GM23338 (cell line): ENCODE measurements around the gene CCDC146. TPM values are rescaled to one million over a fixed set of nuclear protein-coding genes. Genes with fewer than 3 reads are reported as not detected.

Experiments used
- ATAC-seq: fragments of 200-7000 bp; cut with Tn5 transposase; 3 replicates; pipeline ENCODE4 v1.9.1; 2020
- DNase-seq: peaks from one replicate; pipeline ENCODE4 v3.0.0-alpha.2; 2015; ENCODE audit warnings: low spot score
- H2AFZ ChIP-seq: fragments of 200-600 bp; sonication (generic); 2 replicates; pipeline ENCODE4 v1.8.0; 2016; ENCODE audit warnings: antibody characterized with exemption, mild to moderate bottlenecking, moderate library complexity
- H3F3A ChIP-seq: fragments of 200-600 bp; sonication (generic); replicated peaks from 2 replicates; pipeline ENCODE4 v1.8.0; 2017; ENCODE audit warnings: antibody characterized with exemption, mixed run types, low read depth
- H3K27ac ChIP-seq: fragments of 200-600 bp; sonication (generic); 2 replicates; pipeline ENCODE4 v1.6.1; 2016; ENCODE audit warnings: low read depth
- H3K27me3 ChIP-seq: fragments of 200-600 bp; sonication (generic); 2 replicates; pipeline ENCODE4 v1.8.0; 2016; ENCODE audit warnings: mild to moderate bottlenecking, mixed run types, moderate library complexity; ENCODE audit not compliant: insufficient read depth
- H3K36me3 ChIP-seq: fragments of 200-600 bp; sonication (generic); 2 replicates; pipeline ENCODE4 v1.8.0; 2016; ENCODE audit warnings: mild to moderate bottlenecking; ENCODE audit not compliant: insufficient read depth
- H3K4me1 ChIP-seq: fragments of 200-600 bp; sonication (generic); 2 replicates; pipeline ENCODE4 v1.8.0; 2016; ENCODE audit warnings: mild to moderate bottlenecking, moderate library complexity; ENCODE audit not compliant: insufficient read depth
- H3K4me2 ChIP-seq: fragments of 200-600 bp; sonication (generic); 2 replicates; pipeline ENCODE4 v1.7.1; 2017; ENCODE audit warnings: mixed run types
- H3K4me3 ChIP-seq: fragments of 200-600 bp; sonication (generic); 2 replicates; pipeline ENCODE4 v1.6.1; 2016; ENCODE audit warnings: mixed run types
- H3K79me2 ChIP-seq: fragments of 200-600 bp; sonication (generic); replicated peaks from 2 replicates; pipeline ENCODE4 v1.8.0; 2017; ENCODE audit warnings: mild to moderate bottlenecking; ENCODE audit not compliant: insufficient read depth
- H3K9me2 ChIP-seq: fragments of 200-600 bp; sonication (generic); 2 replicates; pipeline ENCODE4 v1.8.0; 2017; ENCODE audit not compliant: insufficient read depth
- H4K20me1 ChIP-seq: fragments of 200-600 bp; sonication (generic); replicated peaks from 2 replicates; pipeline ENCODE4 v1.8.0; 2017; ENCODE audit warnings: mild to moderate bottlenecking; ENCODE audit not compliant: insufficient read depth
- H3K27ac Mint-ChIP-seq: 2 replicates; pipeline ENCODE4 v1.8.0; 2020; ENCODE audit warnings: inconsistent platforms, mild to moderate bottlenecking, moderate library complexity, mixed read lengths
- H3K27me3 Mint-ChIP-seq: 3 replicates; pipeline ENCODE4 v1.8.0; 2022; ENCODE audit warnings: low read depth, mild to moderate bottlenecking, moderate library complexity, mixed read lengths, inconsistent platforms; ENCODE audit not compliant: insufficient read depth, poor library complexity
- H3K36me3 Mint-ChIP-seq: 3 replicates; pipeline ENCODE4 v1.8.0; 2021; ENCODE audit warnings: low read depth, mild to moderate bottlenecking, inconsistent platforms, moderate library complexity, mixed read lengths
- H3K4me1 Mint-ChIP-seq: 3 replicates; pipeline ENCODE4 v1.8.0; 2020; ENCODE audit warnings: mild to moderate bottlenecking, inconsistent platforms, mixed read lengths
- H3K4me3 Mint-ChIP-seq: 3 replicates; pipeline ENCODE4 v1.8.0; 2021; ENCODE audit warnings: moderate library complexity, mild to moderate bottlenecking, inconsistent platforms, mixed read lengths
- H3K9me3 Mint-ChIP-seq: 3 replicates; pipeline ENCODE4 v1.8.0; 2020; ENCODE audit warnings: moderate library complexity, mild to moderate bottlenecking, inconsistent platforms, mixed read lengths
- CREB1 ChIP-seq: fragments of 250-450 bp; sonication (Bioruptor Pico); IDR thresholded peaks from 2 replicates; pipeline ENCODE4 v1.5.0; 2020; ENCODE audit warnings: low read depth, mild to moderate bottlenecking, moderate library complexity
- ETS1 ChIP-seq: IDR thresholded peaks from 2 replicates; pipeline ENCODE4 v1.6.1; 2016; ENCODE audit warnings: antibody characterized with exemption
- EZH2 ChIP-seq: fragments of 200-600 bp; sonication (generic); IDR thresholded peaks from one replicate; pipeline ENCODE4 v1.8.0; 2017; ENCODE audit warnings: antibody characterized with exemption, mild to moderate bottlenecking, low read depth; ENCODE audit not compliant: unreplicated experiment
- JUNB ChIP-seq: IDR thresholded peaks from one replicate; pipeline ENCODE4 v1.6.1; 2016; ENCODE audit warnings: antibody characterized with exemption; ENCODE audit not compliant: unreplicated experiment
- NANOG ChIP-seq: IDR thresholded peaks from 2 replicates; pipeline ENCODE4 v1.6.1; 2016; ENCODE audit warnings: antibody characterized with exemption, borderline replicate concordance
- POLR2AphosphoS5 ChIP-seq: IDR thresholded peaks from 2 replicates; pipeline ENCODE4 v1.6.1; 2016; ENCODE audit warnings: antibody characterized with exemption, low read depth
- STAT1 ChIP-seq: IDR thresholded peaks from one replicate; pipeline ENCODE4 v1.6.1; 2016; ENCODE audit warnings: antibody characterized with exemption; ENCODE audit not compliant: unreplicated experiment
- ZNF114 ChIP-seq: fragments of 250-450 bp; sonication (Bioruptor Pico); IDR thresholded peaks from 2 replicates; pipeline ENCODE4 v1.5.0; 2020; ENCODE audit warnings: mild to moderate bottlenecking, moderate library complexity
- ZNF462 ChIP-seq: fragments of 250-450 bp; sonication (Bioruptor Pico); IDR thresholded peaks from 2 replicates; pipeline ENCODE4 v1.5.0; 2020; ENCODE audit warnings: mild to moderate bottlenecking, moderate library complexity
- polyA plus RNA-seq: library from polyadenylated mRNA; unstranded; fragments of >200 nt; fragmentation: Nextera tagmentation; extraction: Ambion mirVana; gene quantifications from 2 replicates; pipeline ENCODE4 v1.2.1, GENCODE V29; 2016
- total RNA-seq: library from RNA; depleted of rRNA; stranded (reverse); fragments of >200 nt; shearing (Covaris generic); gene quantifications from 2 replicates; pipeline ENCODE4 v1.2.3, GENCODE V29; 2014

CCDC146 gene
- total and polyA plus RNA-seq, 2 experiments from 2014 or later = 0.35 to 0.74 TPM

- TF ChIP-seq ZNF462 = no peak
- no peak for TF ChIP-seq CREB1
Measured at GRCh38 chr7:77258593-77258992, 136.2 kb downstream of the CCDC146 start (continued).

- Mint-ChIP-seq H3K4me3 (no peak overlapping the region), H3K36me3 (no peaks in the 10 kb centered on the region), H3K9me3 (no peaks in the 10 kb centered on the region), H3K27me3 (no peaks in the 10 kb centered on the region), H3K4me1 (peaks cover 7% of the 10 kb centered on the region; the same call in 2 of the 3 replicates), H3K27ac (no peak overlapping the region)
- Histone ChIP-seq H3F3A (no peaks in the 10 kb centered on the region), H3K79me2 (no peaks in the 10 kb centered on the region), H3K27me3 (no peaks in the 10 kb centered on the region), H3K4me3 (no peak overlapping the region), H3K4me1 (no peaks in the 10 kb centered on the region), H4K20me1 (no peaks in the 10 kb centered on the region), H2AFZ (no peak overlapping the region), H3K4me2 (no peak overlapping the region), H3K27ac (no peak overlapping the region), H3K36me3 (no peaks in the 10 kb centered on the region), H3K9me2 (no peaks in the 10 kb centered on the region)
- DNase-seq (no peak), ATAC-seq (no peak)
- TF ChIP-seq ZNF114 (CRISPR knock-in tag) (no peak), POLR2AphosphoS5 (no peak), STAT1 (no peak), NANOG (no peak), EZH2 (no peak), ZNF462 (no peak), CREB1 (no peak), ETS1 (no peak), JUNB (no peak)
Measured at GRCh38 chr7:77262316-77262715, 139.9 kb downstream of the CCDC146 start.
